B cell (primary cell): Measurements from ENCODE around the gene AKR1C3. TPM values are rescaled to one million over a fixed set of nuclear protein-coding genes. Genes with fewer than 3 reads are reported as not detected.

Experiments used
- ATAC-seq: fragments of 200-7000 bp; cut with Tn5 transposase; one replicate; pipeline ENCODE4 v1.10.0; 2021; ENCODE audit warnings: low read depth, mild to moderate bottlenecking, moderate number of reproducible peaks, moderate library complexity
- CTCF ChIA-PET: fragments of 350-600 bp; sonication (Branson Sonifier 250); formaldehyde crosslinking; loops from one replicate; lab custom pipeline; 2021; ENCODE audit warnings: antibody characterized with exemption, inconsistent platforms; lab: Charles Lee
- POLR2A ChIA-PET: fragments of 350-600 bp; sonication (Branson Sonifier 250); formaldehyde crosslinking; loops from one replicate; lab custom pipeline; 2021; ENCODE audit warnings: antibody characterized with exemption; lab: Charles Lee
- DNase-seq: peaks from one replicate; pipeline ENCODE4 v3.0.0; 2013
- H2AFZ ChIP-seq: 2 replicates; pipeline ENCODE4 v1.6.1; 2012; ENCODE audit warnings: mild to moderate bottlenecking, low read depth, low read length; ENCODE audit not compliant: insufficient read depth, poor library complexity, severe bottlenecking
- H3K27ac ChIP-seq, 2 donors: 1 replicate in 1 of 2; 2 replicates in 1 of 2; pipeline ENCODE4 v1.5.1; 2012 to 2013; ENCODE audit warnings: low read length in 2 of 2, mild to moderate bottlenecking in 2 of 2, moderate library complexity in 1 of 2
- H3K27me3 ChIP-seq, 4 experiments: fragments of 200-600 bp in 1 of 4; sonication (generic) in 1 of 4; replicated peaks in 1 of 4; 1 replicate in 2 of 4; 2 replicates in 2 of 4; pipeline versions ENCODE4 v1.6.1 to v1.7.0; 2013 to 2016; ENCODE audit warnings: low read length in 3 of 4, mild to moderate bottlenecking in 2 of 4, mixed read lengths in 1 of 4, moderate library complexity in 1 of 4; ENCODE audit not compliant: insufficient read depth in 4 of 4, control insufficient read depth in 3 of 4; ENCODE audit errors: control extremely low read depth in 1 of 4
- H3K36me3 ChIP-seq, 2 experiments: replicated peaks in 1 of 2; 1 replicate in 1 of 2; 2 replicates in 1 of 2; pipeline versions ENCODE4 v1.6.1 to v1.7.1; 2013; ENCODE audit warnings: low read length in 1 of 2; ENCODE audit not compliant: insufficient read depth in 2 of 2, control insufficient read depth in 1 of 2; ENCODE audit errors: control extremely low read depth in 1 of 2, extremely low read depth in 1 of 2
- H3K4me1 ChIP-seq, 2 donors: fragments of 200-600 bp in 1 of 2; sonication (generic) in 1 of 2; 1 replicate in 1 of 2; 2 replicates in 1 of 2; pipeline versions ENCODE4 v1.5.1 to v1.6.1; 2013 to 2017; ENCODE audit warnings: low read length in 2 of 2; ENCODE audit not compliant: control insufficient read depth in 2 of 2, insufficient read depth in 2 of 2
- H3K4me2 ChIP-seq: replicated peaks from 2 replicates; pipeline ENCODE3; 2012; ENCODE audit warnings: mild to moderate bottlenecking, low read depth, low read length; ENCODE audit not compliant: poor library complexity, severe bottlenecking
- H3K4me3 ChIP-seq, 5 experiments: fragments of 200-600 bp in 1 of 5; sonication (generic) in 1 of 5; 1 replicate in 3 of 5; 2 replicates in 2 of 5; pipeline versions ENCODE4 v1.5.1 to v1.7.0; 2011 to 2016; ENCODE audit warnings: low read length in 4 of 5, mild to moderate bottlenecking in 4 of 5, low read depth in 2 of 5, control low read depth in 1 of 5, moderate library complexity in 1 of 5; ENCODE audit not compliant: insufficient read depth in 1 of 5; ENCODE audit errors: control extremely low read depth in 1 of 5, extremely low read depth in 1 of 5
- H3K79me2 ChIP-seq: fragments of 200-600 bp; sonication (generic); one replicate; pipeline ENCODE4 v1.6.0; 2016; ENCODE audit warnings: low read length; ENCODE audit not compliant: control insufficient read depth, insufficient read depth
- H3K9ac ChIP-seq: fragments of 200-600 bp; sonication (generic); 2 replicates; pipeline ENCODE4 v1.6.1; 2017; ENCODE audit warnings: mild to moderate bottlenecking, low read length, moderate library complexity
- H3K9me3 ChIP-seq, 3 donors: one replicate each; pipeline versions ENCODE4 v1.6.1 to v1.7.1; 2013; ENCODE audit warnings: low read length in 2 of 3; ENCODE audit not compliant: control insufficient read depth in 2 of 3, insufficient read depth in 1 of 3; ENCODE audit errors: control extremely low read depth in 1 of 3
- H4K20me1 ChIP-seq: 2 replicates; pipeline ENCODE4 v1.6.0; 2012; ENCODE audit warnings: mild to moderate bottlenecking, low read length; ENCODE audit not compliant: insufficient read depth, control insufficient read depth, poor library complexity, severe bottlenecking
- H3K27ac Mint-ChIP-seq: one replicate; pipeline ENCODE4 v1.8.0; 2021; ENCODE audit warnings: mixed read lengths
- H3K27me3 Mint-ChIP-seq: one replicate; pipeline ENCODE4 v1.8.0; 2021; ENCODE audit warnings: mixed read lengths
- H3K4me1 Mint-ChIP-seq: one replicate; pipeline ENCODE4 v1.8.0; 2021; ENCODE audit warnings: mixed read lengths
- H3K4me3 Mint-ChIP-seq: one replicate; pipeline ENCODE4 v1.8.0; 2021; ENCODE audit warnings: mixed read lengths
- H3K9me3 Mint-ChIP-seq: one replicate; pipeline ENCODE4 v1.8.0; 2022; ENCODE audit warnings: mixed read lengths; ENCODE audit not compliant: insufficient read depth
- EZH2 ChIP-seq: IDR thresholded peaks from 2 replicates; pipeline ENCODE4 v1.6.1; 2012; ENCODE audit warnings: borderline replicate concordance, low read depth, mild to moderate bottlenecking, moderate library complexity, low read length; ENCODE audit not compliant: insufficient read depth, poor library complexity, severe bottlenecking
- WGBS: methylation state at CpG from one replicate; pipeline ENCODE4 v1.1.5; 2013; ENCODE audit warnings: missing lambda C conversion rate; ENCODE audit not compliant: insufficient coverage; 5-methylcytosine and 5-hydroxymethylcytosine counted together
- intact Hi-C: fragments of 100-400 bp; cut with micrococcal nuclease; formaldehyde crosslinking; loops from one replicate; pipeline ENCODE4 v1.10.0; 2022
- polyA plus RNA-seq: library from polyadenylated mRNA; depleted of rRNA; stranded (reverse); fragments of >200 nt; gene quantifications from 2 replicates; pipeline ENCODE4 v1.2.3, GENCODE V29; 2012
- total RNA-seq, 2 donors: library from RNA; stranded (reverse); fragments of 120-200 nt in 1 of 2; gene quantifications; 1 replicate in 1 of 2; 2 replicates in 1 of 2; pipeline versions ENCODE4 v1.2.3 to v1.2.4, GENCODE V29; 2013 to 2022
- TF ChIP-seq, protein P1 (sequence below): fragments of 200-600 bp; IDR thresholded peaks from one replicate; pipeline ENCODE4 v1.8.0; 2022; ENCODE audit warnings: antibody characterized with exemption, mild to moderate bottlenecking

The AKR1C3 gene
- total and polyA plus RNA-seq, 2 donors (not counting 1 experiment from before 2014, with no cell fraction given) = 0.28 to 0.62 TPM

- H4K20me1 ChIP-seq = no peaks in the 10 kb centered on the region
- H3K4me1 ChIP-seq = no peaks in the 10 kb centered on the region
- Mint-ChIP-seq H3K9me3 (no peaks in the 10 kb centered on the region), H3K4me3 (no peak overlapping the region), H3K27me3 (no peaks in the 10 kb centered on the region), H3K4me1 (no peaks in the 10 kb centered on the region), H3K27ac (no peak overlapping the region)
- no peaks in the 10 kb centered on the region for H3K79me2 ChIP-seq
- no peaks in the 10 kb centered on the region for H3K36me3 ChIP-seq
- no peaks in the 10 kb centered on the region for H3K9me3 ChIP-seq
- no peak overlapping the region for H2AFZ ChIP-seq
- ChIA-PET POLR2A (no interaction called here), CTCF (no interaction called here)
- H3K27ac ChIP-seq = no peak overlapping the region
- intact Hi-C loops = no loop called here
- no peak for DNase-seq
- WGBS = no CpG with 5 or more reads among the region's 2 CpGs
- no peaks in the 10 kb centered on the region for H3K27me3 ChIP-seq
- no peak for ATAC-seq
- H3K4me3 ChIP-seq = no peak overlapping the region
- no peak for TF ChIP-seq EZH2
- TF ChIP-seq, protein P1, sequence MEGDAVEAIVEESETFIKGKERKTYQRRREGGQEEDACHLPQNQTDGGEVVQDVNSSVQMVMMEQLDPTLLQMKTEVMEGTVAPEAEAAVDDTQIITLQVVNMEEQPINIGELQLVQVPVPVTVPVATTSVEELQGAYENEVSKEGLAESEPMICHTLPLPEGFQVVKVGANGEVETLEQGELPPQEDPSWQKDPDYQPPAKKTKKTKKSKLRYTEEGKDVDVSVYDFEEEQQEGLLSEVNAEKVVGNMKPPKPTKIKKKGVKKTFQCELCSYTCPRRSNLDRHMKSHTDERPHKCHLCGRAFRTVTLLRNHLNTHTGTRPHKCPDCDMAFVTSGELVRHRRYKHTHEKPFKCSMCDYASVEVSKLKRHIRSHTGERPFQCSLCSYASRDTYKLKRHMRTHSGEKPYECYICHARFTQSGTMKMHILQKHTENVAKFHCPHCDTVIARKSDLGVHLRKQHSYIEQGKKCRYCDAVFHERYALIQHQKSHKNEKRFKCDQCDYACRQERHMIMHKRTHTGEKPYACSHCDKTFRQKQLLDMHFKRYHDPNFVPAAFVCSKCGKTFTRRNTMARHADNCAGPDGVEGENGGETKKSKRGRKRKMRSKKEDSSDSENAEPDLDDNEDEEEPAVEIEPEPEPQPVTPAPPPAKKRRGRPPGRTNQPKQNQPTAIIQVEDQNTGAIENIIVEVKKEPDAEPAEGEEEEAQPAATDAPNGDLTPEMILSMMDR = no peak
- no peak overlapping the region for H3K4me2 ChIP-seq
- H3K9ac ChIP-seq = no peak overlapping the region
Observed at GRCh38 chr10:5079306-5079830, 14.8 kb upstream of the AKR1C3 start.

- no peak overlapping the region for H3K4me3 Mint-ChIP-seq
- TF ChIP-seq, protein P1 = no peak
- TF ChIP-seq EZH2 = no peak
- no peaks in the 10 kb centered on the region for H3K9me3 ChIP-seq
- H3K4me1 Mint-ChIP-seq = no peaks in the 10 kb centered on the region
- WGBS = 73% methylated on average over 2 of the region's 6 CpGs
- intact Hi-C loops = no loop called here
- H3K27ac Mint-ChIP-seq = no peak overlapping the region
- no peaks in the 10 kb centered on the region for H4K20me1 ChIP-seq
- no peak overlapping the region for H3K4me3 ChIP-seq
- H3K9ac ChIP-seq = no peak overlapping the region
- POLR2A ChIA-PET = no interaction called here
- no peaks in the 10 kb centered on the region for H3K27me3 ChIP-seq
- H3K9me3 Mint-ChIP-seq = no peaks in the 10 kb centered on the region
- H3K27ac ChIP-seq = no peak overlapping the region
- no peaks in the 10 kb centered on the region for H3K27me3 Mint-ChIP-seq
- H3K79me2 ChIP-seq = no peaks in the 10 kb centered on the region
- DNase-seq = no peak
- no peak for ATAC-seq
- no peak overlapping the region for H2AFZ ChIP-seq
- CTCF ChIA-PET = no interaction called here
- no peak overlapping the region for H3K4me2 ChIP-seq
- no peaks in the 10 kb centered on the region for H3K4me1 ChIP-seq
- no peaks in the 10 kb centered on the region for H3K36me3 ChIP-seq
Observed at GRCh38 chr10:5079836-5080235, 14.4 kb upstream of the AKR1C3 start.
